HG03460 (cell line): Measurements from ENCODE around the gene DACT1.

Experiments
- ATAC-seq: cut with Tn5 transposase; IDR thresholded peaks from one replicate; pipeline ENCODE4 v1.9.1; 2021; ENCODE audit not compliant: unreplicated experiment

Gene DACT1

DNA sequence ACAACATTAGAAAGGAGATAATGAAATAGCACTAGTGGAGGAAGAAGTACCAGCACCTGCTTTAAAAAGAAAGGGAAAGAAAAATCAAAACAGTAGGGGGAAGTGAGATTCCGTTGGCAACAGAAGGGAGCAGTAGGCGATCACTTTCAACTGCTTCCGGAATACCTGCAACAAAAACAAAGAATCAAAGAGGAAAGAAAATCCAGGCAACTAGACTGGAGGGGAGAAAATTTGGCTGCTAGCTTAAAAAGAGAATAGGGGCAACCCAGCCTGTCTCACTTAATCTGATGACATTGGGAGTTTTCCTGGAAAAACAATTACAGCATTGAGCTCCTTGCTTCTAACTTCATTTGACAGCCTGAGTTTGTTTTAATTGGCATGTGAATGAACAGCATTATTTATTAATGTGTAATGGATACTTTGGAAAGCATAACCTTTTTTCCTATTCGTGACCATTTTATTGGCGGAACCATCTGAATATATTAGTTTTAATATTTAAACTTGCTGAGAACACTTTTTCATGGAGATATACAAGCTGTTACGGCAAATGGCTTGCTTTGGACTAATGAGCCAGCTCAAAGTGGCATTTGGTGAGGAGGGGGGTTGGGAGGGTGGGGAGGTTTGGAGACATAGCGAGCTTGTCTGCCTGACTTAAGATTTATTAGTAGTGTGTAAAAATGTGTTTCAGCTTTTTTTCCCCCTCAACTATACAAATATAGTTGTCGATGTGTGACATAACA, 2.5 kb upstream of the DACT1 start:
- ATAC-seq: no peak

GRCh38 chr14:58636129-58636528, 1.6 kb upstream of the DACT1 start:
- ATAC-seq: no peak

DNA sequence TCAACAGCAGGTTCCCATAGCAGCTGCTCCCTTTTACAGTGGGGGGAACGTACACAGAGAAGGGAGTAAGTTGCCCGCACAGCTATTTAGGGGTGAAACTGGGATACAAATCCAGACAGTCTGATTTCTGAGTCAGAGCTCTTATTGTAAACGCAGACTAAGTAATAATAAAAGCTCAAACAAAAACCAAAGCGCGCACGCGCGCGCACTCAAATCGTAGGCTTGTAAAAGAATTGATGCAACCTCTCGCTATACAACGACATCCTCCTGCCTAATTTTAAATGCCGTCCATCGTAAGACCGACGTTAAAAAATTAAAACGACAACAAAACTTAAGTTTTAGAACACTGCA, 747 bp upstream of the DACT1 start:
- no peak for ATAC-seq

GRCh38 chr14:58638231-58639197, 752 bp downstream of the DACT1 start:
- peak; percentile 15 for ATAC-seq

- ATAC-seq: no peak
Observed at GRCh38 chr14:58639198-58639565, 1.4 kb downstream of the DACT1 start.

DNA sequence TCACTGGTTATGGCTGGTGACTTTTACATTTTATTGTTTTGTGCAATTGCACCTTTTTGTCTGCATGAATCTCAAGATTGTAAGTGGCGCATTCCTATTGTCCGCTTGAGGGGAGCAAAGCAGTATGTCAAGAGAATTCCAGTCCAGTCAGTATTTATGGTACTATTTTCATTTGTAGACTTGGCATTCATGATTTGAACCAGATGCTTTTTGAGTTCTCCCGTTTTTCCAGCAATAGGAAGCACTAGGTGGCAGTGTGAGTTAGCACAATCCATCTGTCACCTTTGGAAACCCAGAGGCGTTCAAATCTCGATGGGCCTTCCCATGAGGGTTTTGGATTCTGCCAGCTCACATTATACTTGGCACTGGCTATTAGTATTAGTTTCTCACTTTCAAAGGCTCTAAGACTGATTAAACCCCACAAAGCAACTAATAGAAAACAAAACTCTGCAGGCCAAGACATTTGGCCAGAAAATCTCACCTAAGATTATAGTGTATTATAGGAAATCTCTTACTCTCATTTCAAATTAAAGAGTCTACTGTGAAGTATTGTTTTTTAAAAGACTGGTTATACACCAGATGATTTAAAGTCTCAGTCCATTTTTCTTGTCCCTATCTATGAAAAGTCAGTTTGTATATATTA, 2.2 kb downstream of the DACT1 start:
- ATAC-seq: no peak

DNA sequence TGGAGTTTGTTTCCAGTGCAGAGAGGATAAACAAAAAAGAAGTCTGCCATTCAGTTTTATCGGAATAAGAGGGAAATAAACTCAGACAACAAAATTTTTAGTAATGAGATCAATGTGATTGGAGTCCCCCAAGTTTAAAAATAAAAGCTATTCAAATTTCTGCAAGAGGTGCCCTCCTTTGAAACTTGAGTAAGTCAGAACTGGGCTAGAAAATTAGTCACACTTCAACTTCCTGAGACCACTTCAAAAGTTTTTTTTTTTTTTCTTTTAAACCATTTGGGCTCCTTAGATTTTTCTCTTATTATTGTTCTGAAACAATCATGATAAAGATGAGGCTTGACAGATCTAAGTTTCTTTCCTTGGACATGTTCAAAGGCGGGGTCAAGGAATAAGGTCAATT, 3.2 kb downstream of the DACT1 start:
- no peak for ATAC-seq

DNA sequence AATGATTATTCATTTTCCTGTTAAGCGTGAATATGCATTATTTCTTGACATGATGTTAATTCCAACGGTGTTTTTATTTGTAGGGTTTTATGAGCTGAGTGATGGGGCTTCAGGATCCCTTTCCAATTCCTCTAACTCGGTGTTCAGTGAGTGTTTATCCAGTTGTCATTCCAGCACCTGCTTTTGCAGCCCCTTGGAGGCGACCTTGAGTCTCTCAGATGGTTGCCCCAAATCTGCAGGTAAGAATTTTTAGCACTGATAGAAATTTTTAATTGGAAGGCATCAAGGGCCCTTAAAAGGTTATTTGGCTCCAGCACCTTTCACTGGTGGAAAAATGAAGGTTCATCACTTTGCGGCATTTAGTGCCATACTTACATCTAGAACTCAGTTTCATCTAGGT, 3.7 kb downstream of the DACT1 start:
- ATAC-seq: no peak

DNA sequence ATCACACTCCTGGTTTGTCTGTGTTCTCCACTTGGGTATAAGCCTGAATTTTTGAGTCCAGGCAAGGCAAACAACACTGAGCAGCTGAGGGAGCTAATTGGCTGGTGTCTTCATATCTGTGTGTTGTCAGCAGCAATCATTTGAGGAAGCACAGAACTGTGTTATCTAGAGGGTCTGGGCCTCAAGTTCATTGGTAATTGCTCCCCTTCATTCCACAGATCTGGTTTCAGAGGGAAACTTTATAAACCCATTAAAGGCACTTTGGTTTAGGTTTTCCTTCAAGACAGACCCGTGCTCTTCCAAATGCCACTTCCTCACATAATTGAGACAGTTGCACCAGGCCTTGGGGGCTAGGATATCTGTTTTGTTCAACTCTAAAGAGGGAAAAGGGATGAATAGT, 5.6 kb downstream of the DACT1 start:
- ATAC-seq: no peak

DNA sequence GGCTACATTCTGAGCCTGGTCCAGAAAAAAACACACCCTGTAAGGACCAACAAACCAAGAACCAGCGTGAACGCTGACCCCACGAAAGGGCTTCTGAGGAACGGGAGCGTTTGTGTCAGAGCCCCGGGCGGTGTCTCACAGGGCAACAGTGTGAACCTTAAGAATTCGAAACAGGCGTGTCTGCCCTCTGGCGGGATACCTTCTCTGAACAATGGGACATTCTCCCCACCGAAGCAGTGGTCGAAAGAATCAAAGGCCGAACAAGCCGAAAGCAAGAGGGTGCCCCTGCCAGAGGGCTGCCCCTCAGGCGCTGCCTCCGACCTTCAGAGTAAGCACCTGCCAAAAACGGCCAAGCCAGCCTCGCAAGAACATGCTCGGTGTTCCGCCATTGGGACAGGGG, 7.9 kb downstream of the DACT1 start:
- ATAC-seq: no peak

- no peak for ATAC-seq
Observed at GRCh38 chr14:58646479-58646878, 8.7 kb downstream of the DACT1 start.

DNA sequence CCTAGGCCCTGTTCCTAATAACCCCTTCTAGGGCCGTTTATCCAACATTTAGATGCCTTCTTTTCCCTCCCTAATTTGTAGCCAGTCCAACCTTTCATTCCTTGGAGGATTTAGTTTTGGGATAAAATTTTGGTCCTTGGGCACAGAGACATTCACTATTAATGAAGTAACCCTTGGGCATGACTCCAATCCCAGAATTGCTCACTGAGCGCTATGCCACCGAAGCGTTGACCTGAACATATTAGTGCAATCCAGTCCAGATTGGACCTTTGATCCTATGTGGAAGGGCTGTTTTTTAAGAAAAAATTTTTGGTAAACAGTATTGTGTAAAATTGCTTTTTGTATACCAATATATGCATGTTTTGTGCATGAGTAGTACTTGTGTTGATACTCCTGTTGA, 10.0 kb downstream of the DACT1 start:
- no peak for ATAC-seq

DNA sequence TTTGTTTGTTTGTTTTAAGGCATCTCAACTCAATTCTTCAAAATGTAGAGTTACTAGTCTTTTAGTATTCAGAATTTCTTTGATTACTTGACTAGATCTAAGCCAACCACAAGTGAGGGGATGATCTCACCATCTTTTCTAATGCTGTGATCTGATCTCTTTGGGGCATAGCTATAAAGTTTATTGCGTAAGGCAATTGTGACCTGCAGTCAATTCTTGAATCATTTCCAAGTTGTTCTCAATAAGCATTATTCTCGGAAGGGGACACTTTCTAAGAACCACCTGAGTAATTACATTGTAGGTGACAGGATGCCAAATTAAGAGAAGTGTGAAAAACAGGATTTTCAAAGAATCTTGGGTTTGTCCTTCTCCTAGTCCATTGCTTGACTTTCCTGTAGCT, 13.1 kb downstream of the DACT1 start:
- ATAC-seq: no peak

- ATAC-seq: no peak
Observed at GRCh38 chr14:58656671-58657411, 19.1 kb downstream of the DACT1 start.

GRCh38 chr14:58659061-58659460, 21.3 kb downstream of the DACT1 start:
- ATAC-seq: no peak

DNA sequence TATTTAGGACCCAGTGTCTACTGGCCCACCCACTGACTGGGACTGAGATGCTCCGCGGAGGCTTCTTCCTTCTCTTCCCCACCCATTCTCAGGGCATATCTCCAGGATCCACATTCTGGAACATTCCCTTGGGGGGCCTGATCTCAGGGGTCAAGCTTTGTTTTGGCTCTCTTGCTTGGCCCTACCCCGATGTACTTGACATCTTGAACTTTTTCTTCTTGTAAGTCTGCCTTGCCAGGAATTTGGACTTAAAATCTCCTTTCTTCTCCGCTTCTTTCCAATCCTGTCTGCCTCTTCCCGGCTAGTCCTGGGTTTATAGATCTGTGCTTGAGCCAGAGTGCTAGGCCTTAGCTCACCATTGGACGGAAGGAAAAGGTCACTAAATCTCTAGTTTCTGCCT, 22.1 kb downstream of the DACT1 start:
- ATAC-seq: no peak

DNA sequence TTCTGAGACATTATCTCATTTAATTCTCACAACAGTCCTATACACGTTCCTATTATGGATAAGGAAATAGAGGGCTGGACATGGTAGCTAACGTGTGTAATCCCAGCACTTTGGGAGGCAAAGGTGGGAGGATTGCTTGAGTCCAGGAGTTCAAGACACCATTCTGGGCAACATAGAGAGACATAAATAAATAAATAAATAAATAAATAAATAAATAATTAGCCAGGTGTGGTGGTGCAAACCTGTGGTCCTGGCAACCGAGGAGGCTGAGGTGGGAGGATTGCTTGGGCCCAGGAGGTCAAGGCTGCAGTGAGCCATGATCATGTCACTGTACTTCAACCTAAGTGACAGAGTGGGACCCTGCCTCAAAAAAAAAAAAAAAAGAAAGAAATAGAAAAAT, 22.6 kb downstream of the DACT1 start:
- ATAC-seq: no peak

- no peak for ATAC-seq
Observed at GRCh38 chr14:58662018-58662417, 24.3 kb downstream of the DACT1 start.

- no peak for ATAC-seq
Observed at GRCh38 chr14:58662759-58663158, 25.0 kb downstream of the DACT1 start.

- no peak for ATAC-seq
Observed at GRCh38 chr14:58663494-58664111, 25.8 kb downstream of the DACT1 start.
